K562 (cell line): ENCODE measurements around the gene TMEM108. TPM values are rescaled to one million over a fixed set of nuclear protein-coding genes. Genes with fewer than 3 reads are reported as not detected.

ENCODE experiments used
- ATAC-seq: fragments of 200-7000 bp; cut with Tn5 transposase; 3 replicates; pipeline ENCODE4 v1.9.1; 2020; ENCODE audit warnings: moderate library complexity
- BruUV-seq: library from RNA; stranded (reverse); fragments of 400-500 nt; replicated peaks from 2 replicates; lab custom pipeline; 2021; lab: Mats Ljungman, UMichigan
- CTCF ChIA-PET: fragments of 300-600 bp; formaldehyde crosslinking; extraction: SDS; loops from one replicate; lab custom pipeline; 2021; ENCODE audit warnings: low intra/inter-chr PET ratio; lab: Yijun Ruan, JAX
- POLR2A ChIA-PET: fragments of 300-600, 350-650 bp; sonication (Branson Sonifier 250); formaldehyde crosslinking; extraction: SDS; loops from one replicate; lab custom pipeline; 2021; ENCODE audit warnings: antibody characterized with exemption, inconsistent platforms; lab: Yijun Ruan, JAX
- DNase-seq, 4 experiments: peaks; one replicate each; pipeline versions ENCODE4 v3.0.0 to v3.0.0-alpha.2; 2011 to 2018; ENCODE audit warnings: low spot score in 3 of 4, mixed read lengths in 3 of 4; ENCODE audit errors: extremely low read depth in 1 of 4
- FAIRE-seq: peaks from 2 replicates; lab custom pipeline; 2011; peaks lifted over from hg19 to GRCh38; lab: Jason Lieb, UNC
- H2AFZ ChIP-seq: 2 replicates; pipeline ENCODE4 v1.6.0; 2011; ENCODE audit warnings: low read depth, low read length, control low read depth, inconsistent platforms
- H3K27ac ChIP-seq: fragments of 200-600 bp; 3 replicates; pipeline ENCODE4 v1.8.0; 2011; ENCODE audit warnings: low read depth, mild to moderate bottlenecking, control low read depth, inconsistent platforms, low read length, moderate library complexity, mixed read lengths; ENCODE audit errors: extremely low read depth
- H3K27me3 ChIP-seq, 2 experiments: fragments of 300-600 bp in 1 of 2; 2 replicates in 1 of 2; 3 replicates in 1 of 2; pipeline versions ENCODE4 v1.6.0 to v1.8.0; 2011; ENCODE audit warnings: inconsistent platforms in 2 of 2, low read length in 2 of 2, mild to moderate bottlenecking in 1 of 2, mixed read lengths in 1 of 2, moderate library complexity in 1 of 2; ENCODE audit not compliant: control insufficient read depth in 2 of 2, insufficient read depth in 2 of 2
- H3K36me3 ChIP-seq: fragments of 300-600 bp; 3 replicates; pipeline ENCODE4 v1.8.0; 2011; ENCODE audit warnings: mild to moderate bottlenecking, low read length, inconsistent platforms; ENCODE audit not compliant: control insufficient read depth, insufficient read depth
- H3K4me1 ChIP-seq, 2 experiments: fragments of 200-600 bp in 1 of 2; replicated peaks in 1 of 2; 2 replicates in 1 of 2; 3 replicates in 1 of 2; pipeline versions ENCODE4 v1.5.1 to v1.8.0; 2011; ENCODE audit warnings: inconsistent platforms in 2 of 2, low read length in 2 of 2, mild to moderate bottlenecking in 1 of 2, mixed read lengths in 1 of 2, moderate library complexity in 1 of 2; ENCODE audit not compliant: control insufficient read depth in 2 of 2, insufficient read depth in 2 of 2
- H3K4me2 ChIP-seq: 2 replicates; pipeline ENCODE4 v1.6.1; 2011; ENCODE audit warnings: low read length, control low read depth, inconsistent platforms, mixed read lengths; ENCODE audit not compliant: insufficient read depth
- H3K4me3 ChIP-seq: fragments of 200-600 bp; sonication (generic), shearing (Covaris generic); 2 replicates; pipeline ENCODE4 v1.5.1; 2016; ENCODE audit warnings: control low read depth, inconsistent platforms
- H3K79me2 ChIP-seq: fragments of 200-600 bp; 3 replicates; pipeline ENCODE4 v1.8.0; 2011; ENCODE audit warnings: low read length, inconsistent platforms; ENCODE audit not compliant: control insufficient read depth, insufficient read depth
- H3K9ac ChIP-seq, 2 experiments: 2 replicates each; pipeline versions ENCODE4 v1.6.0 to v1.6.1; 2011; ENCODE audit warnings: low read depth in 2 of 2, low read length in 2 of 2, control low read depth in 1 of 2, inconsistent platforms in 1 of 2, mild to moderate bottlenecking in 1 of 2, mixed read lengths in 1 of 2; ENCODE audit not compliant: insufficient read depth in 1 of 2
- H3K9me1 ChIP-seq: one replicate; pipeline ENCODE4 v1.6.0; 2011; ENCODE audit warnings: inconsistent platforms, mild to moderate bottlenecking, low read length, moderate library complexity; ENCODE audit not compliant: control insufficient read depth, insufficient read depth
- H3K9me3 ChIP-seq: replicated peaks from 2 replicates; pipeline ENCODE4 v1.5.1; 2011; ENCODE audit warnings: low read depth, low read length, inconsistent platforms; ENCODE audit not compliant: control insufficient read depth, insufficient read depth
- H4K20me1 ChIP-seq: replicated peaks from 2 replicates; pipeline ENCODE4 v1.6.1; 2011; ENCODE audit warnings: low read length, inconsistent platforms, mixed read lengths; ENCODE audit not compliant: control insufficient read depth, insufficient read depth
- HDAC8 ChIP-seq: fragments of 450-650 bp; IDR thresholded peaks from 2 replicates; pipeline ENCODE4 v1.6.1; 2016; ENCODE audit warnings: mild to moderate bottlenecking, missing genetic modification characterization, moderate library complexity, missing compliant biosample characterization
- ILF3 ChIP-seq: fragments of 450-650 bp; IDR thresholded peaks from 2 replicates; pipeline ENCODE4 v1.6.1; 2018; ENCODE audit warnings: antibody characterized with exemption, mild to moderate bottlenecking, moderate library complexity, borderline replicate concordance
- KAT2B ChIP-seq: IDR thresholded peaks from one replicate; pipeline ENCODE4 v1.6.1; 2012; ENCODE audit warnings: low read depth, mild to moderate bottlenecking, control low read depth, inconsistent platforms, low read length, moderate library complexity
- POLR2G ChIP-seq: fragments of 200-400 bp; formaldehyde crosslinking; IDR thresholded peaks from 2 replicates; pipeline ENCODE4 v1.6.1; 2017; ENCODE audit warnings: low read depth, mild to moderate bottlenecking, antibody characterized with exemption, low read length, moderate library complexity
- SMARCB1 ChIP-seq: IDR thresholded peaks from 2 replicates; pipeline ENCODE4 v1.6.1; 2011; ENCODE audit warnings: improper control_type of control experiment, low read depth; ENCODE audit not compliant: insufficient read length
- TEAD1 ChIP-seq, 2 experiments: fragments of 450-650 bp in 1 of 2; sonication (generic) in 1 of 2; formaldehyde crosslinking; IDR thresholded peaks; 2 replicates each; pipeline versions ENCODE4 v1.4.0 to v1.8.0; 2020 to 2022; ENCODE audit warnings: mild to moderate bottlenecking in 2 of 2, missing genetic modification reagents in 1 of 2
- ZNF384 ChIP-seq: IDR thresholded peaks from 2 replicates; pipeline ENCODE4 v1.6.1; 2012; ENCODE audit warnings: low read depth, low read length, improper control_type of control experiment
- ZNF780A ChIP-seq: fragments of 250-450 bp; sonication (Bioruptor Pico); IDR thresholded peaks from 2 replicates; pipeline ENCODE4 v1.5.0; 2021; ENCODE audit warnings: mild to moderate bottlenecking
- WGBS: fragments of 100-300 bp; shearing (Covaris generic); methylation state at CpG from one replicate; pipeline ENCODE4 v1.1.6; 2016; ENCODE audit warnings: low coverage, mixed read lengths; ENCODE audit not compliant: insufficient coverage; ENCODE audit errors: missing lambda C conversion rate; 5-methylcytosine and 5-hydroxymethylcytosine counted together
- in situ Hi-C: fragments of 300-500 bp; cut with MboI; formaldehyde crosslinking; loops from 4 replicates; pipeline ENCODE4 v1.15.0; 2018; ENCODE audit warnings: inconsistent platforms, mixed read lengths
- intact Hi-C: fragments of 100-400 bp; cut with micrococcal nuclease; formaldehyde crosslinking; loops from 2 replicates; pipeline ENCODE4 v1.14.2; 2022
- polyA plus RNA-seq, 8 experiments: library from polyadenylated mRNA; depleted of rRNA in 4 of 8; stranded (reverse) in 5 of 8; unstranded in 3 of 8; fragments of >200 nt; fragmentation: Nextera tagmentation in 2 of 8; fragmentation: Illumina TruSeq in 1 of 8; extraction: Ambion mirVana in 2 of 8; extraction: Trizol in 1 of 8; gene quantifications; 2 replicates each; pipeline versions ENCODE4 v1.2.1 to v1.2.3, GENCODE V29; 2011 to 2014; ENCODE audit warnings: inconsistent platforms in 1 of 8, missing spikeins in 1 of 8
- total RNA-seq, 7 experiments: library from RNA; depleted of rRNA in 6 of 7; stranded (reverse); fragments of >200 nt in 6 of 7; fragmentation: Illumina TruSeq in 2 of 7; extraction: Trizol in 2 of 7; gene quantifications; 2 replicates each; pipeline versions ENCODE4 v1.2.1 to v1.2.3, GENCODE V29; 2011 to 2021; ENCODE audit warnings: low replicate concordance in 1 of 7
- TF ChIP-seq, protein P1 (sequence below), 2 experiments: fragments of 250-450 bp in 1 of 2; fragments of 450-650 bp in 1 of 2; sonication (Bioruptor Pico) in 1 of 2; IDR thresholded peaks; 2 replicates each; pipeline versions ENCODE4 v1.6.1 to v1.8.0; 2016 to 2021; ENCODE audit warnings: mild to moderate bottlenecking in 2 of 2, moderate library complexity in 2 of 2, missing compliant biosample characterization in 1 of 2, missing genetic modification characterization in 1 of 2
- TF ChIP-seq, protein P2 (sequence below): fragments of 450-650 bp; formaldehyde crosslinking; IDR thresholded peaks from 2 replicates; pipeline ENCODE4 v1.4.0; 2020; ENCODE audit warnings: mild to moderate bottlenecking
- TF ChIP-seq, protein P3 (sequence below): fragments of 250-450 bp; sonication (Bioruptor Pico); IDR thresholded peaks from 2 replicates; pipeline ENCODE4 v1.8.0; 2021; ENCODE audit warnings: moderate library complexity, mild to moderate bottlenecking, inconsistent platforms
- TF ChIP-seq, protein P4 (sequence below): fragments of 450-650 bp; IDR thresholded peaks from 2 replicates; pipeline ENCODE4 v1.6.1; 2016; ENCODE audit warnings: missing biosample characterization, missing genetic modification characterization
- TF ChIP-seq, protein P5 (sequence below), 2 experiments: fragments of 450-650 bp in 1 of 2; sonication (generic) in 1 of 2; formaldehyde crosslinking in 1 of 2; IDR thresholded peaks in 1 of 2; conservative IDR thresholded peaks in 1 of 2; 2 replicates each; pipeline versions ENCODE4 v1.6.1 to v1.8.1; 2016 to 2023; ENCODE audit warnings: mild to moderate bottlenecking in 2 of 2, moderate library complexity in 2 of 2, inconsistent platforms in 1 of 2, missing genetic modification reagents in 1 of 2
- TF ChIP-seq, protein P6 (sequence below): fragments of 250-450 bp; sonication (Bioruptor Pico); IDR thresholded peaks from 2 replicates; pipeline ENCODE4 v1.5.1; 2021; ENCODE audit warnings: mild to moderate bottlenecking

The TMEM108 gene
- total and polyA plus RNA-seq, 9 of the 15 experiments (the other 6 are each of a cell fraction or from before 2014, with no cell fraction given): 0.65 to 11.1 (median 3.4) TPM

DNA sequence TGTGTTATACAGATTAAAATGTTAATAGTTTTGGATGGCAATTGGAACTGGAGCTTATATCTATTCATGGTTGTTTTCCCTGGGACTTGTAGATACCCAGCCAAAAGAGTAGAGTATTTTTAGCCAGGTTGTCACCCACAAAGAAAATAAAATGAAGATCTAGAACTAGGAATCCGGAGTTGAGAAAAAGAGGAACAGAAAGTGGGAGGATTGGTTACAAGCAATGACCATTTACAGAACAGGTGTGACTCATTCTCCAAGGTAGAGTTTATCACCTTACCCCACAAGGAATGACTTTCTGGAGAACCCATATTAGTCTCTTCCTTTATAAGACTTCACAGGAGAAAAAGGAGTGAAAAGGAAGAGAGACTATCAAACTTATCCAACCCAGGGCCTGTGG lies 99.8 kb downstream of the TMEM108 start:
- Histone ChIP-seq H2AFZ (no peak overlapping the region), H3K9me3 (no peaks in the 10 kb centered on the region), H4K20me1 (no peaks in the 10 kb centered on the region), H3K27me3 (no peaks in the 10 kb centered on the region), H3K4me3 (no peak overlapping the region), H3K27ac (no peak overlapping the region), H3K4me2 (no peak overlapping the region), H3K79me2 (no peaks in the 10 kb centered on the region), H3K4me1 (peaks cover 0 to 3% of the 10 kb centered on the region in 2 experiments; a peak in 1 of 5 replicates), H3K9ac (no peak overlapping the region), H3K36me3 (no peaks in the 10 kb centered on the region), H3K9me1 (no peaks in the 10 kb centered on the region)
- DNase-seq: no peak
- no peak for FAIRE-seq
- POLR2A ChIA-PET: interaction anchor here (0.7 kb wide), 1 partner anchor 64 kb away, joined by 3 read pairs; no protein-coding TSS in a partner anchor
- WGBS: 40% methylated on average over 1 of the region's 1 CpG
- CTCF ChIA-PET: no interaction called here
- intact Hi-C loops: no loop called here
- BruUV-seq: no TSS peak
- in situ Hi-C loops: no loop called here
- no peak for ATAC-seq
- TF ChIP-seq, protein P1, sequence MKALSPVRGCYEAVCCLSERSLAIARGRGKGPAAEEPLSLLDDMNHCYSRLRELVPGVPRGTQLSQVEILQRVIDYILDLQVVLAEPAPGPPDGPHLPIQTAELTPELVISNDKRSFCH (CRISPR knock-in tag; IDR thresholded peaks at IDR 0.05): no peak
- TF ChIP-seq, protein P1 (tag; IDR thresholded peaks at IDR 0.05): no peak
- TF ChIP-seq, protein P2, sequence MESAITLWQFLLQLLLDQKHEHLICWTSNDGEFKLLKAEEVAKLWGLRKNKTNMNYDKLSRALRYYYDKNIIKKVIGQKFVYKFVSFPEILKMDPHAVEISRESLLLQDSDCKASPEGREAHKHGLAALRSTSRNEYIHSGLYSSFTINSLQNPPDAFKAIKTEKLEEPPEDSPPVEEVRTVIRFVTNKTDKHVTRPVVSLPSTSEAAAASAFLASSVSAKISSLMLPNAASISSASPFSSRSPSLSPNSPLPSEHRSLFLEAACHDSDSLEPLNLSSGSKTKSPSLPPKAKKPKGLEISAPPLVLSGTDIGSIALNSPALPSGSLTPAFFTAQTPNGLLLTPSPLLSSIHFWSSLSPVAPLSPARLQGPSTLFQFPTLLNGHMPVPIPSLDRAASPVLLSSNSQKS (CRISPR knock-in tag): no peak
- TF ChIP-seq POLR2G (no peak), TEAD1 (CRISPR knock-in tag; IDR thresholded peaks at IDR 0.05) (no peak), ILF3 (no peak), ZNF384 (no peak), KAT2B (no peak), ZNF780A (CRISPR knock-in tag) (no peak), SMARCB1 (no peak), HDAC8 (tag) (no peak)
- TF ChIP-seq, protein P3, sequence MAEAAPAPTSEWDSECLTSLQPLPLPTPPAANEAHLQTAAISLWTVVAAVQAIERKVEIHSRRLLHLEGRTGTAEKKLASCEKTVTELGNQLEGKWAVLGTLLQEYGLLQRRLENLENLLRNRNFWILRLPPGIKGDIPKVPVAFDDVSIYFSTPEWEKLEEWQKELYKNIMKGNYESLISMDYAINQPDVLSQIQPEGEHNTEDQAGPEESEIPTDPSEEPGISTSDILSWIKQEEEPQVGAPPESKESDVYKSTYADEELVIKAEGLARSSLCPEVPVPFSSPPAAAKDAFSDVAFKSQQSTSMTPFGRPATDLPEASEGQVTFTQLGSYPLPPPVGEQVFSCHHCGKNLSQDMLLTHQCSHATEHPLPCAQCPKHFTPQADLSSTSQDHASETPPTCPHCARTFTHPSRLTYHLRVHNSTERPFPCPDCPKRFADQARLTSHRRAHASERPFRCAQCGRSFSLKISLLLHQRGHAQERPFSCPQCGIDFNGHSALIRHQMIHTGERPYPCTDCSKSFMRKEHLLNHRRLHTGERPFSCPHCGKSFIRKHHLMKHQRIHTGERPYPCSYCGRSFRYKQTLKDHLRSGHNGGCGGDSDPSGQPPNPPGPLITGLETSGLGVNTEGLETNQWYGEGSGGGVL (CRISPR knock-in tag): no peak
- TF ChIP-seq, protein P4, sequence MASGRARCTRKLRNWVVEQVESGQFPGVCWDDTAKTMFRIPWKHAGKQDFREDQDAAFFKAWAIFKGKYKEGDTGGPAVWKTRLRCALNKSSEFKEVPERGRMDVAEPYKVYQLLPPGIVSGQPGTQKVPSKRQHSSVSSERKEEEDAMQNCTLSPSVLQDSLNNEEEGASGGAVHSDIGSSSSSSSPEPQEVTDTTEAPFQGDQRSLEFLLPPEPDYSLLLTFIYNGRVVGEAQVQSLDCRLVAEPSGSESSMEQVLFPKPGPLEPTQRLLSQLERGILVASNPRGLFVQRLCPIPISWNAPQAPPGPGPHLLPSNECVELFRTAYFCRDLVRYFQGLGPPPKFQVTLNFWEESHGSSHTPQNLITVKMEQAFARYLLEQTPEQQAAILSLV (tag): no peak
- TF ChIP-seq, protein P5, sequence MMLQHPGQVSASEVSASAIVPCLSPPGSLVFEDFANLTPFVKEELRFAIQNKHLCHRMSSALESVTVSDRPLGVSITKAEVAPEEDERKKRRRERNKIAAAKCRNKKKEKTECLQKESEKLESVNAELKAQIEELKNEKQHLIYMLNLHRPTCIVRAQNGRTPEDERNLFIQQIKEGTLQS (IDR thresholded peaks at IDR 0.05): no peak
- TF ChIP-seq, protein P5 (CRISPR knock-in tag; conservative IDR thresholded peaks at IDR 0.05): no peak
- TF ChIP-seq, protein P6, sequence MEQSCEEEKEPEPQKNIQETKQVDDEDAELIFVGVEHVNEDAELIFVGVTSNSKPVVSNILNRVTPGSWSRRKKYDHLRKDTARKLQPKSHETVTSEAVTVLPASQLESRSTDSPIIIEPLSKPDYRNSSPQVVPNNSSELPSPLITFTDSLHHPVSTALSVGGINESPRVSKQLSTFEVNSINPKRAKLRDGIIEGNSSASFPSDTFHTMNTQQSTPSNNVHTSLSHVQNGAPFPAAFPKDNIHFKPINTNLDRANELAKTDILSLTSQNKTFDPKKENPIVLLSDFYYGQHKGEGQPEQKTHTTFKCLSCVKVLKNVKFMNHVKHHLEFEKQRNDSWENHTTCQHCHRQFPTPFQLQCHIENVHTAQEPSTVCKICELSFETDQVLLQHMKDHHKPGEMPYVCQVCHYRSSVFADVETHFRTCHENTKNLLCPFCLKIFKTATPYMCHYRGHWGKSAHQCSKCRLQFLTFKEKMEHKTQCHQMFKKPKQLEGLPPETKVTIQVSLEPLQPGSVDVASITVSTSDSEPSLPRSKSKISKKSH (CRISPR knock-in tag): no peak
